MM.1S (cell line): ENCODE data around the gene ARHGAP31.

Source experiments
- DNase-seq: peaks from one replicate; pipeline ENCODE4 v3.0.0-alpha.2; 2015
- H2AFZ ChIP-seq: fragments of 300-600 bp; sonication (generic); 2 replicates; pipeline ENCODE4 v1.6.0; 2016; ENCODE audit warnings: antibody characterized with exemption, low read length
- H3F3A ChIP-seq: fragments of 300-600 bp; sonication (generic); 2 replicates; pipeline ENCODE4 v1.6.1; 2016; ENCODE audit warnings: mild to moderate bottlenecking, antibody characterized with exemption, low read length, moderate library complexity, mixed read lengths; ENCODE audit not compliant: insufficient read depth
- H3K27ac ChIP-seq: fragments of 300-600 bp; sonication (generic); 2 replicates; pipeline ENCODE4 v1.5.1; 2016; ENCODE audit warnings: mild to moderate bottlenecking, low read length
- H3K27me3 ChIP-seq: fragments of 300-600 bp; sonication (generic); replicated peaks from 2 replicates; pipeline ENCODE4 v1.6.0; 2016; ENCODE audit warnings: low read length; ENCODE audit not compliant: insufficient read depth
- H3K36me3 ChIP-seq: fragments of 300-600 bp; sonication (generic); replicated peaks from 2 replicates; pipeline ENCODE4 v1.6.1; 2016; ENCODE audit warnings: mild to moderate bottlenecking, low read length, mixed read lengths; ENCODE audit not compliant: insufficient read depth
- H3K4me1 ChIP-seq: fragments of 300-600 bp; sonication (generic); 2 replicates; pipeline ENCODE4 v1.6.1; 2016; ENCODE audit warnings: low read length, mixed read lengths
- H3K4me2 ChIP-seq: fragments of 300-600 bp; sonication (generic); 2 replicates; pipeline ENCODE4 v1.6.0; 2016; ENCODE audit warnings: low read depth, low read length
- H3K4me3 ChIP-seq: fragments of 300-600 bp; sonication (generic); 2 replicates; pipeline ENCODE4 v1.5.1; 2016; ENCODE audit warnings: low read length, mixed read lengths
- H3K79me2 ChIP-seq: fragments of 300-600 bp; sonication (generic); 2 replicates; pipeline ENCODE4 v1.6.1; 2016; ENCODE audit warnings: mixed run types, low read length, mixed read lengths
- H3K9ac ChIP-seq: fragments of 300-600 bp; sonication (generic); 2 replicates; pipeline ENCODE4 v1.6.1; 2016; ENCODE audit warnings: low read length, mixed read lengths
- H3K9me2 ChIP-seq: fragments of 300-600 bp; sonication (generic); replicated peaks from 2 replicates; pipeline ENCODE4 v1.6.1; 2016; ENCODE audit warnings: mild to moderate bottlenecking, low read length, mixed read lengths; ENCODE audit not compliant: insufficient read depth
- H3K9me3 ChIP-seq: fragments of 300-600 bp; sonication (generic); replicated peaks from 2 replicates; pipeline ENCODE4 v1.6.1; 2016; ENCODE audit warnings: mild to moderate bottlenecking, low read length, mixed read lengths; ENCODE audit not compliant: insufficient read depth
- H4K20me1 ChIP-seq: fragments of 300-600 bp; sonication (generic); 2 replicates; pipeline ENCODE4 v1.6.1; 2016; ENCODE audit warnings: mild to moderate bottlenecking, low read length, moderate library complexity, mixed read lengths; ENCODE audit not compliant: insufficient read depth
- CTCF ChIP-seq: fragments of 300-600 bp; sonication (generic); IDR thresholded peaks from 2 replicates; pipeline ENCODE4 v1.5.1; 2016; ENCODE audit warnings: antibody characterized with exemption, low read length, mixed read lengths
- EZH2 ChIP-seq: fragments of 300-600 bp; sonication (generic); optimal IDR thresholded peaks from 2 replicates; pipeline ENCODE3; 2017; ENCODE audit warnings: low read depth, mild to moderate bottlenecking, antibody characterized with exemption, low read length, mixed read lengths
- EZH2phosphoT487 ChIP-seq: fragments of 300-600 bp; sonication (generic); IDR thresholded peaks from 2 replicates; pipeline ENCODE4 v1.6.1; 2018; ENCODE audit warnings: antibody characterized with exemption, low read length

ARHGAP31 gene

GRCh38 chr3:119437691-119438258 lies 143.6 kb downstream of the ARHGAP31 start:
- no peak for TF ChIP-seq EZH2phosphoT487
- TF ChIP-seq CTCF = no peak
- TF ChIP-seq EZH2 = no peak
- H3K27me3 ChIP-seq = no peaks in the 10 kb centered on the region
- H3F3A ChIP-seq = no peaks in the 10 kb centered on the region
- H3K4me1 ChIP-seq = no peaks in the 10 kb centered on the region
- no peaks in the 10 kb centered on the region; the same call in 1 of the 2 replicates for H3K79me2 ChIP-seq
- H4K20me1 ChIP-seq = no peaks in the 10 kb centered on the region; the same call in 1 of the 2 replicates
- H2AFZ ChIP-seq = no peak overlapping the region
- H3K9me3 ChIP-seq = no peaks in the 10 kb centered on the region
- no peaks in the 10 kb centered on the region for H3K9me2 ChIP-seq
- no peak overlapping the region for H3K27ac ChIP-seq
- no peak overlapping the region for H3K9ac ChIP-seq
- H3K4me3 ChIP-seq = no peak overlapping the region
- peaks cover 16% of the 10 kb centered on the region for H3K36me3 ChIP-seq
- no peak for DNase-seq
- no peak overlapping the region for H3K4me2 ChIP-seq

GRCh38 chr3:119443179-119443578 lies 149.0 kb downstream of the ARHGAP31 start:
- no peaks in the 10 kb centered on the region for H4K20me1 ChIP-seq
- no peak overlapping the region for H3K4me3 ChIP-seq
- DNase-seq = no peak
- H3K36me3 ChIP-seq = peaks cover 9% of the 10 kb centered on the region
- H3K9me3 ChIP-seq = no peaks in the 10 kb centered on the region
- H2AFZ ChIP-seq = no peak overlapping the region
- H3K9me2 ChIP-seq = no peaks in the 10 kb centered on the region
- no peaks in the 10 kb centered on the region for H3K79me2 ChIP-seq
- H3F3A ChIP-seq = no peaks in the 10 kb centered on the region
- no peak overlapping the region for H3K9ac ChIP-seq
- no peaks in the 10 kb centered on the region for H3K4me1 ChIP-seq
- no peak overlapping the region for H3K4me2 ChIP-seq
- no peaks in the 10 kb centered on the region for H3K27me3 ChIP-seq
- no peak overlapping the region for H3K27ac ChIP-seq
- TF ChIP-seq CTCF (no peak), EZH2phosphoT487 (no peak), EZH2 (no peak)

GRCh38 chr3:119444590-119444989 lies 150.4 kb downstream of the ARHGAP31 start:
- no peak overlapping the region for H3K4me3 ChIP-seq
- H3K27ac ChIP-seq = no peak overlapping the region
- H3K4me2 ChIP-seq = no peak overlapping the region
- H3K9ac ChIP-seq = no peak overlapping the region
- H3K9me3 ChIP-seq = no peaks in the 10 kb centered on the region
- H3F3A ChIP-seq = no peaks in the 10 kb centered on the region
- no peaks in the 10 kb centered on the region for H3K27me3 ChIP-seq
- TF ChIP-seq EZH2phosphoT487 (no peak), CTCF (no peak), EZH2 (no peak)
- no peaks in the 10 kb centered on the region for H3K4me1 ChIP-seq
- no peaks in the 10 kb centered on the region for H3K9me2 ChIP-seq
- DNase-seq = no peak
- H4K20me1 ChIP-seq = no peaks in the 10 kb centered on the region
- peaks cover 9% of the 10 kb centered on the region for H3K36me3 ChIP-seq
- H2AFZ ChIP-seq = no peak overlapping the region
- H3K79me2 ChIP-seq = peaks cover 3% of the 10 kb centered on the region; the same call in 1 of the 2 replicates
